GM12892 (cell line): ENCODE measurements around the gene RASGRP4.

Experiments
- DNase-seq: peaks from one replicate; pipeline ENCODE4 v3.0.0; 2011; ENCODE audit not compliant: insufficient read length
- FAIRE-seq: peaks from 2 replicates; lab custom pipeline; 2011; peaks lifted over from hg19 to GRCh38; lab: Jason Lieb, UNC
- POLR2A ChIP-seq: IDR thresholded peaks from 2 replicates; pipeline ENCODE4 v1.6.1; 2011; ENCODE audit warnings: low read depth, low read length, control low read depth
- POLR2AphosphoS5 ChIP-seq: IDR thresholded peaks from 2 replicates; pipeline ENCODE4 v1.6.1; 2011; ENCODE audit warnings: low read depth, low read length, control low read depth
- TAF1 ChIP-seq: IDR thresholded peaks from 2 replicates; pipeline ENCODE4 v1.6.1; 2011; ENCODE audit warnings: low read depth, mild to moderate bottlenecking, control low read depth, low read length, borderline replicate concordance

Gene RASGRP4

DNA sequence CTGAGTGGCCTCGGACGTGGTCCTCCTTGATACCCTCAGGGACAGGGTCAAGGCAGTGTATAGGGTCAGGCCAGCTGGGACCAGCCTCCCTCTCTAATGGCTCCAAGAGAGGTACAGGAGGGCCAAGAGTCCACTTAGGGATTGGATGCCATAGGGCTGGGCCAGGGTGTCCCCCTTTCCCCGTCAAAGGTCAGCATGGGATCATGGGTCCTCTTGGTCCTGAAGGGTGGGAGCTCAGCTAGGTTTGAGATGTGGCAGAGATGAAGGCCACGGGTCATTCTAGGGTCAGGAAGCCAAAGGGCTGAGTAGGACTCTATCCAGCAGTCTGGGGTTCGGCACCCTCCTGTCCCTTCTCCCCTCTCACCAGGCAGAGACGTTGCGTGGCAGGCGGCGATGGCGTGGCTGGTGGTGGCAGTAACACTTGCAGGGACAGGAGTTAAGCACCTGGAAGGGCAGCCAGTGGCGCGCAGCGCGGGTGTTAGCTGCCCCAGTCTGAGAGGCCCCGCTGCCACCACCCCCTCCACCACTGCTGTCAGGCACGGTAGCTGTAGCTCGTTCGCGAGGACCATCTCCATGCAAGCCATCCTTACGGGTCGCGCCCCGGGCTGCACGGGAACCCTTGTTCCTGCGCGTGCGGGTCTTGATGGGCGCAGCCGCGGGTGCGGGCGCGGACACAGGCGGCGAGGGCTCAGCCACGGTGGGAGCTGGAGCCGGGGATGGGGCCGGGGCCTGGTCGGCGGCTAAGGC is 40.8 kb downstream of the RASGRP4 start:
- TF ChIP-seq TAF1 (no peak), POLR2AphosphoS5 (0 out of 2 replicates have a peak, but pooled peaks have one; percentile 32)
- FAIRE-seq (no peak), DNase-seq (no peak)

DNA sequence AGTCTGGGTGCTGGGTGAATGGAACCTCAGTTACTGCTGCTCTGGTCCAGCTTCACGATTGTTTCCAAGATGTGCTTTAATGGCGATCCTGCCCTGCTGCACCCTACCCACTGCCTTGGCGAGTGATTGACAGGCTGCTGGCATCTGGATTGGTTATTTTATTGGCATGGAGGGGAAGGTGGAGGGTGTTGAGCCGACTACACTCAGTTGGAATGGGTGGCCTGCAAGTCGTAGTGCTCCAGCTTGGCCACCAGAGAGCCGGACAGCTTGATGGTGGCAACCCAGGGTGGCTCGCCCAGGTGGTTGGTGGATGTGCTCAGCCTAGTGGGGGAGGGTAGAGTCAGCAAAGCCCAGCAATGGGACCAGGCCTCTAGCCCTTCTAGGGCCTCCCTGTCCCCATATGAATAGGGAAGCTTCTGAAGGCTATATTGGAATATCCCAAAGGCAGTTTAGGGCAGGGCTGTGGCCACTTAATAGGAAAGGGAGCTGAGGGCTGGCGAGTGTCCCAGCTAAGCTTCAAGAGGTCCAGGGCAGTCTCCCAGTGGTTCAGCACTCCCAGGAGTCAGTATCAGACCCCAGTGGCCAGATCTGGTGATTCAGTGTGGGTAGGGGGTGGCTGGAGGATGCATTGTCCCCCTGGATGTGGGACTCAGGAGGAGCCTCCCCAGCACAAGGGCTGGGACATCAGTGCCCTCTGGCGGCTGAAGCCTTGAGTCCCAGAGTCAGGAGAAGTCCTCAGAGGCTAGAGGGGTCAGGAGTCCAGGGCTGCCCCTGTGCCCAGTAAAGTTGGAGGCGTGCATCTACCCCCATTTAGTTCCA is 41.6 kb downstream of the RASGRP4 start:
- no peak for DNase-seq
- FAIRE-seq: no peak
- TF ChIP-seq TAF1 (no peak), POLR2AphosphoS5 (peak; percentile 41; the same call in 1 of the 2 replicates)

DNA sequence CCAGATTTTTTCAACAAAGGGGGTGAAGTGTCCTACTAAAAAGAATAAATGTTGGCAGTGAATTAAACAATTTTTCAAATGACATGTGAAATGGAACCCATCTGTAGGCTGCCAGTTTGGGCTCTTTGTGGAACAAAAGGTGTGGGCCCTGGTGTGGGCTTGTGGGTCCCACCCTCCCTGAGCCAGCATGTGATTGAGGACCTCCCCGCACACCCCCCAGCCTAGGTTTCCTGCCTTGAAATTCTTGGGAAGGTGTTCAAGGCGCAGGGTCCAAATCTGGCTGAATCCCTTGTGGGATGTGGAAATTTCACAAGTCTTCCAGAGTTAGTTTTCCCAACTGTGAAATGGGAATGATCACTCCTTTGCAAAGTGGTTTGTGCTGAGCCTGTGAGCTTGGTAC is 42.3 kb downstream of the RASGRP4 start:
- no peak for TF ChIP-seq TAF1
- no peak for TF ChIP-seq POLR2A
- TF ChIP-seq POLR2AphosphoS5: no peak
- FAIRE-seq (no peak), DNase-seq (no peak)

DNA sequence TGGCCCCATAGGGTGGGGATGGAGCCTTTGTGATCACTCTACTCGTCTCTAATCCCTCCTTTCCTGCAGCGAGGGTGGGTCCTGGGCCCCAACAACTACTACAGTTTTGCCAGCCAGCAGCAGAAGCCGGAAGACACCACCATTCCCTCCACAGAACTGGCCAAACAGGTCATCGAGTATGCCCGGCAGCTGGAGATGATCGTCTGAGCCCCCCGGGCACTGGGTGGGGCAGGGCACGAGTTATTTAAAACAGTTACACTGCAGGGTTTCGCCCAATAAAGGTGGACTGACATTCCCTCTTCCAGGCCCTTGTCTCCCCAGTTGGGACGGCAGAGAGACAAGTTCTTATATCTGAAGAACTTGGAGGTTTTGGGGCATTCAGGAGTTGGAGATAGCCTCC is 42.8 kb downstream of the RASGRP4 start:
- TF ChIP-seq POLR2AphosphoS5: no peak
- TF ChIP-seq POLR2A: no peak
- no peak for TF ChIP-seq TAF1
- no peak for FAIRE-seq
- DNase-seq: no peak

DNA sequence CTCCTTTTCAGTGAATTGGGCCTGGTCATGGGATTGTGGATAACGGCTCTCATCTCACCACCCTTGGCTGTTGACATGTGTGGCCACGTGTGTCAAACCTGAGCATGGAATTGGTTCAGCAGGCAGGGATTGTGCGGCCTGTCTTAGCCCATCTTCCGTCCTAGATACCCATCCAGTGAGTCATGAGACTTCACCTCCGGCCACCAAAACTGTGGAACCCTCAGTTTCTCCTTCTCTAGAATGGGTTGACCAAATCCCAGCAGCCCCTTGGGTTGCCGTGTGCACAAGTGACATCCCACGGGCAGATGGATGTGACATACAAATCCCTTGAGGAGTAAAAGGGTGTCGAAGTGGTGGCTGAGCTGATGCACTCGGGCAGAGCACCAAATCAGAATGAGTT is 44.9 kb downstream of the RASGRP4 start:
- FAIRE-seq (no peak), DNase-seq (no peak)
- TF ChIP-seq POLR2AphosphoS5 (no peak), POLR2A (no peak), TAF1 (no peak)

DNA sequence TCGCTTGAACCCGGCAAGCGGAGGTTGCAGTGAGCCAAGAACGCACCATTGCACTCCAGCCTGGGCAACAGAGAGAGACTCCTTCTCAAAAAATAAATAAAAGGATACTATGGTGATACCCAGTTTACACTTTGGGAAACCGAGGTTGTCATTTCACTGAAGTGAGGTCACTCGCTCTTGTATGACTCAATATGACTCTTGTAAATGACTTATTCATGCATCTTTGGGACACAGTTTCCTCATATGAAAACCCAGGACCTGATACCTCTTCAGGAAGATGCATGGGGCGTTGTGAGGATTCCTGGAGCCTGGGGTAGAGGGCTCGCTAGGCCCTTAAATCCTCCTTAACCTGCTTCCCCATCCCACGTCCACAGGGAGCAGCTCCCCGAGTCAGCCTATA is 47.2 kb downstream of the RASGRP4 start:
- DNase-seq: no peak
- no peak for FAIRE-seq
- TF ChIP-seq POLR2A (no peak), TAF1 (no peak), POLR2AphosphoS5 (no peak)

DNA sequence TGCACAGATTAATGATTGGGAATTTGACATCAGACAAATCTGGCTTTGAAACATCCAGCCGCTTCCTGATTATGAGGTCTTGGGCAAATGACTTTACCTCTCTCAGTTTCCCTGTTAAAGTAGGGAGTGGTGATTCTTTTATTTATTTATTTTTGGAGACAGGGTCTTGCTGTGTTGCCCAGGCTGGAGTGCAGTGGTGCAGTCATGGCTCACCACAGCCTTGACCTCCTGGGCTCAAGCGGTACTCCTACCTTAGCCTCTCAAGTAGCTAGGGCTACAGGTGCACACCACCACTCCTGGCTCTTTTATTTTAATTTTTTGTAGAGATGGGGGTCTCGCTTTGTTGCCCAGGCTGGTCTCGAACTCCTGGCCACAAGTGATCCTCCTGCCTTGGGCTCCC is 49.0 kb downstream of the RASGRP4 start:
- FAIRE-seq (no peak), DNase-seq (no peak)
- TF ChIP-seq POLR2AphosphoS5: no peak
- TF ChIP-seq POLR2A: no peak
- TF ChIP-seq TAF1: no peak

DNA sequence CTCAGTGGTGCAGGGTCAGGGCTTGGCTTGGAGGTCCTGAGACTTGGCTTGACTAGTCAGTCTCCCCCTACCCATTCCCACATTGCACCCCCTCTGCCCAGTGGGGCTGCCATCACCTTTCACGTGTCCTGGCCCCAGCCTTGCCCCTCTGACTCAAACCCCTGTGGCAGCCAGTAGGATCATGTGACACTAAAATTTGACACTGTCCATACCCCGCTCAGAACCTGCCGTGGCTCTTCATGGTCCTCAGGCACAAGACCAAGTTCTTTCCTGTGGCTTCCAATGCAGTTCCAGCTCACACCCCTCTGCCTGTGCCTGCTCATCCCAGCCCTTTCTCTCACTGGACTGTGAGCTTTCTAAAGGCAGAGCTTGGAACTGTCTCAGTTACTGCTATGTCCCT is 49.4 kb downstream of the RASGRP4 start:
- TF ChIP-seq POLR2A: no peak
- no peak for TF ChIP-seq TAF1
- TF ChIP-seq POLR2AphosphoS5: no peak
- no peak for FAIRE-seq
- no peak for DNase-seq

DNA sequence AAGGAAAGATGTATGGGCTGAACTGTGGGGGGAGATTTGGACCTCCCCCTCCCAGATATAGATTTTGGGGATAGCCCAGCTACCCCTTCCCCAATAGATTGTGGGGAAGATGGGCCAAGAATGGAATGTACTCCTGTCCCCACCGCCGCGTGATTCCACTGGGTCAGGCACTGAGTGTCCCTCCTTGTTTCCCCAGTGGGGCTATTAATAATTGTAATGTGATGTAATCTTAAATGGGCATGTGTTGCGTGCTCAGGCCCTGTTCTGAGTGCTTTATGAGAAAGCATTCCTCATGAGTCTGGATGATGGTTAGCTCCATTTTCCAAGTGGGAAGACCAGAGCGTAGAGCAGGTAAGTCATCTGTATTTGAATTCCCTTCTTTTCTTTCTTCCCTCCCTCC is 50.3 kb downstream of the RASGRP4 start:
- DNase-seq: no peak
- peak; percentile 9 for FAIRE-seq
- TF ChIP-seq TAF1 (no peak), POLR2A (no peak), POLR2AphosphoS5 (no peak)

DNA sequence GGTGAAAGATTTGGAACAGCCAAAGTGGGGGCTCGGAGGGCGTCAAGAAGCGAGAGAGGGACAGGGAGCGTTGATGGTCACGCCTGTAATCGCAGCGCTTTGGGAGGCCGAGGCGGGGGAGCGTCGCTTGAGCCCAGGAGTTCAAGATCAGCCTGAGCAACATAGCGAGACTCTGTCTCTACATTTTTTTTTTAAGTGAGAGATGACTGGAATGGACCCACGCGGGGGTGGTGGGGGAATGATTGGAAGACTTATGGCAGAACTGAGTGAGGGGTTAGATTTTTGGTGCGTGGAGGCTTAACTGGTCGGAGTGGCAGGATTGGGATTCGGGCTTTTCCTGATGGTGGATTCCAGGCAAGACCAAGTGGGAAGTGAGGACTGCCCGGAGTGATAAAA is 50.9 kb downstream of the RASGRP4 start:
- DNase-seq (no peak), FAIRE-seq (no peak)
- TF ChIP-seq POLR2A (no peak), POLR2AphosphoS5 (no peak), TAF1 (no peak)

DNA sequence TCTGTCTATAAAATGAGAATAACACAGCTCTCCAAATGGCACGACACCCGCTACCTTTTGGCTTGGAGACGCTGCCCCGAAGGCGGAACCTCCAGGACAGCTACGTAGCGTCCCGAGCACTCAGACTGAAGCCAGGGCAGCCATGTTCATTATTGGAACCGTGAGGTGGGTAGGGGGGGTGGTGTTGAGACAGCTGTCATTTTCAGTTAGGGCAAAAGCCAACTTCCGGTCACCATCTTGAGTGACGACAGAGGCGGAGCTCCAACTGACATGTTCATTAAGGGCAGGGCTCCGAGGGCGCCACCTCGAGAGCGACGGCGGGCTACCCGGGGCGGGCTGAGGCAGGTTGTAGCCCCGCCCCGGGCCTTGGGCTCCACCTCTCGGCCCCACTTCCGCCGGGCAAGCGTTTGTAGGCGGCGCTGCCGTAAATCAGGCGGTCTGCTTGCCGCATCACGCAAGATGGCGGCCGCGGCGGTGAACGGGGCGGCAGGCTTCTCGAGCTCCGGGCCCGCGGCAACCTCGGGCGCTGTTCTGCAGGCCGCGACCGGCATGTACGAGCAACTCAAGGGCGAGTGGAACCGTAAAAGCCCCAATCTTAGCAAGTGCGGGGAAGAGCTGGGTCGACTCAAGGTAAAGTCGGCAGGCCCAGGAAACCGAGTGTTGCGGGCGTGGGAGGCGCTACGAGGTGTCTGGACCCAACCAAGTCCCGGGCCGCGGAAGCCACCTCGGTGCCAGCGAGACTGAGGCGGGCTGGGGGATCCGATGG is 51.5 kb downstream of the RASGRP4 start, which contains the start of gene PSMD8:
TSS of gene PSMD8 (plus strand) at position 240 of the 766 bp plus-strand sequence. CDS start at position 271, 31 bp downstream.
- FAIRE-seq (peak; percentile 99), DNase-seq (peak; percentile 95)
- peak; percentile 98 for TF ChIP-seq TAF1
- TF ChIP-seq POLR2A: peak; percentile 98
- peak; percentile 92 for TF ChIP-seq POLR2AphosphoS5
